ENCODE data around the gene WDR27.

Gene WDR27

DNA sequence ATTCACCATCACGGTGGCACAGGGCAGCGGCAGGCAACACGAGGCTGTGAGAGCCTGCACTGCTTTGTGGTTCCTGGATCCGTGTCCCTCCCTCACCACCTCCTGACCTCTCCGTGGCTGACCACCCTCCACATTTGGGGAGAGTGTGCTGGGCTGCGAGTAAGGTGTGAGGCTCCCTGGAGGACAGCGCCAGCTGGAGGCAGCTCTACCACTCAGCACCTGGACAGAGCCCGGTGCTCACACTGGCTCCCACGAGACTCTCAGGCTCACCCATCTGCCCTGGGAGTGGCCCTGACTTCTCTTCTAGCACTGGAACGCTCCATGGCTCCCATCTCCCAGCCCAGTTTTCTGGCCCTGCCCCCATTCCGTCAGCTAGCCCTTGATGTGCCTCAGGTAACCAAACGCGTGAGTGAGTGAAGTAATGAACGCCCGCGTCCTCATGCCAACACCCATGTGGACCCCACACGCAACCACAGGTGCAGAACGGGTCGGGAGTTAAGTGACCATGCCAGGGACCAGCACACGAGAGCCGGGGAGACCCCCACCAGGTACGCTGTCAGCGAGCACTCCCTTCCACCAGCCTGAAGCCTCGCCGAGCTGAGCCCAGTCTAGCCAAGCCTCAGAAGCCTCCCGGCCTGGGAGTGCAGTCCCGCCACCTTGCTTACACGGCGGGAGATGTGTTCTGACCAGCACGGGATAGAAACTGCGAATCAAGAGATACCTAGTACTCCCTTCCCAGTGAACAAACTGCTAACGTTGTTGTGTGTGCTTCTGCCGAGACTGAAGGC, 137.2 kb downstream of the WDR27 start:
- no peak for DNase-seq (ENCODE audit: low read depth)

DNA sequence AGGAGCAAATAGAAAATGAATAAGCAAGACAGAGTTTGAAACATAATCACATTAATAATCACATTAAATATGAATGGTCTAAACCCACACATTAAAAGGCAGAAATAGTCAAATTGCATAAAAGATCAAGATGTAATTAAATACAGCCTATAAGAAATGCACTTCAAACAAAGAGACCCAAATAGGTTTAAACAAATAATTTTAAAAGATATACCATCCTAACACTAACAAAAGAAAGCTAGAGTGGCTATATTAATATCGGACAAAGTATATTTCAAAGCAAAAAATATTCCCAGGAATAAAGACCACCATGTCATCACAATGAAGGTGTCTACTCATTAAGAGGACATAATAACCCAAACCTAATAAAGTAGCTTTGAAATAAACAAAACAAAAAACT, 140.2 kb downstream of the WDR27 start:
- no peak for DNase-seq (ENCODE audit: low read depth)

- no peak for DNase-seq (ENCODE audit: low read depth)
Observed at GRCh38 chr6:169559592-169559991, 142.2 kb downstream of the WDR27 start.

DNA sequence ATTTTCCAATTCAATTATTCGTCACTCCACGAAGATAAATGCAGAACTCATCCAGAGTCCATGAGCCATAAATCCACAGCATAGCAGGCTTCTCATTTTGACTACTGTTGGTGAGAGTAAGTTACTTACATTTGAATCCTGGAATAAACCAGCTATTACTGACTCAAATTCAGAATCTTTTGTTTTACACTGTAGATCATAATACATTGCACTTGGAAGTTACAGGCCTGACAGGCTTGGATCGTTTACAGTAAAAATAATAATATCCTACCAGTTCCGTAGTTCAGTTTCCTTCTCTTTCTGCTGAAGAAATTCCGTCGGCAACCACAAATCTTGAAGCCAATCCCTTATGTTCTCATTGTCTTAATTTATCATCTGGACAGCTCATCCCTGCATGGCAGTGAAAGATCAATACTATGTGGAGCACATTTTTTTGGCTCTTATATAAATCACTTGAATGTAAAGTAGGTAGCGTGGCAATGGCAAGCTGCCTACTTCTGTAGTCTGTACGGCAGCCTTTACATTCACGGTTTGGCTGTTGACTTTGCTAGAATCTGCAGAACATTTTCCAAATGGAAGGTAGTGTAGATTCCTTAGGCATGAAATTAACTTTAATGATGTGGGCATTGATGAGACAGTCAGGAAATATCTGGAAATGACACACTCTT, 142.9 kb downstream of the WDR27 start:
- DNase-seq (ENCODE audit: low read depth) = no peak

- no peak for DNase-seq (ENCODE audit: low read depth)
Observed at GRCh38 chr6:169558378-169558773, 143.5 kb downstream of the WDR27 start.

DNA sequence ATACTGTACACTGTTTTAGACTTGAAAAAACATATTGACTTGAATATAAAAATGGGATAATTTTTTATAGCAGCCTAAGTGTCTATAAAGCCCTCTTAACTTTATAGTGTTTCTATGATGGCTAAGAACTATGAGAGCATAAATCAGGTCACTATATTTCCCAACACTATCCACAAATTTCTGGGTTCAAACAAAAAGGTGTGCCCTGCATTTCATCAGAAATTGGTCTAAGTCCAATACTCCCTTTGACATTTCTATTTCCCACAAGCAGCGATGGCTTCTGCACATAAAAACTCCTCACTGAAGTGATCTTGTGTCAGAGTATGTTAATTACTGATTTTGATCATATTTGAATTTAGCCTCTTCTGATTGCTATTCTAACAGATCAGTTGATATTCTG, 143.9 kb downstream of the WDR27 start:
- DNase-seq (ENCODE audit: low read depth) = no peak

GRCh38 chr6:169556758-169557548, 144.9 kb downstream of the WDR27 start:
- DNase-seq (ENCODE audit: low read depth) = peak; percentile 7

- no peak for DNase-seq (ENCODE audit: low read depth)
Observed at GRCh38 chr6:169555971-169556617, 145.7 kb downstream of the WDR27 start.

- DNase-seq (ENCODE audit: low read depth) = no peak
Observed at GRCh38 chr6:169545982-169546381, 155.8 kb downstream of the WDR27 start.

DNA sequence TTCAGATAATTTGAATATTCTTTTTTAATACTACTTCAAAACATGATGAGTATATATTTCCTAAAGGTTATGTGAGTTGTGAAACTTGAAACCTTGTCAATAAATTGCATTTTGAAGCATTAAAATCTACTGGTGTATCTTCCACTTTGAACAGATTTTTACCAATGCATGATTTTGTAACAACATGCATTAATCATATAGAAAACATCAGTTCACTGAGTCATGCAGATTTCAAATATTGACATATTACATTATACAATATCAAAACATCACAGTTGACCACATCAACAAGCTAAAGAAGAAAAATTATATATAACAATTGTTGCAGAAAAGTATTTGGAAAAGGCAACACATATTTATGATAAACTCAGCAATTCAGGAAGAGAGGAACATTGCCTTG, 158.1 kb downstream of the WDR27 start:
- no peak for DNase-seq (ENCODE audit: low read depth)

GRCh38 chr6:169542491-169542890, 159.3 kb downstream of the WDR27 start:
- DNase-seq (ENCODE audit: low read depth) = no peak

- DNase-seq (ENCODE audit: low read depth) = no peak
Observed at GRCh38 chr6:169539176-169539897, 162.5 kb downstream of the WDR27 start.

DNA sequence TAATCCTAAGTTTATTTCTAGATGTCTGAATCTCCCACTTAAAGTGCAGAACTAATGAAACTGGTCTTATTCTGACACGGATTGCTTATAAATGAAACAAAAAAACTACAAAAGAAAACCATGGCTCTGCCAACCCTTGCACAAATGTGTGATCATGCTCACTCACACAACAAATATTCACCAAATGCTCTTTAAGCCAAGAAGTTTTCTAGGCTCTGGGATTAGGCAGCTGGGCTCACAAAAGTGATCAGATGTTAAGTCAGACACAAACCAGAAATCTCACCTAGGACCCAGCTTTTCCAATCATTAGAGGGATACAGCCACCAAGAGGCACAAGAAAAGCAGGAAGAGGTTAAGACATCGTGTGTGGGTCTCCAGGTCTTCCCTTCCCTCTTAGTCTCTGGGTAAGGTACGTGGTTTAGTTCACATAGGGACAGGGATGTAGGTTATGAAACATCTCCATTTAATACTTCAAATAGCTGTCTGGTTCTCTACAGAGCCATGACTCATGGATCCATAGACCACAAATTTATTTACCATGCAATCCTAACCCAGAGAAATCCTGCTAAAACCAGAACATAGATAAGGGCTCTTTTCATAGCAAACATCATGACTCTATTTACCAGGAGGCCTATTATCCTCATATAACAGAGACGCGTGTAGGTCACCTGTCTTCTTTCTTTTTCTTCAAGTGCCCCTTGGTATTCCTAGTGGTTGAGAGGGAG, 165.2 kb downstream of the WDR27 start:
- DNase-seq (ENCODE audit: low read depth) = no peak

DNA sequence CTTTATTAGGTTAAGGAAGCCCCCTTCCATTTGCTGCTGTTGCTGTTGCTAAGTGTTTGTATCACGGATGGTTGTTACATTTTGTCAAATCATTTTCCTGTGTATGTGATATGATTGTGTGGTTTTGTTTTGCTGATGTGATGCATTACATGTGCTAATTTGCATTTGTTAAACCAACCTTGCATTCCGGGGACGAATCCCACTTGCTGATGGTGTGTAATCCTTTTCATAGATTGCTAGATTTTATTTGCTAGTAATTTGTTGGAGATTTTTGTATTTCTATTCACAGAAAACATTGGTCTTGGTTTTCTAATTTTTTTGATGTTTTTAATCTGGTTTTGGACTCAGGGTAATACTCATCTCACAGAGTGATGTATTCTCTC, 167.8 kb downstream of the WDR27 start:
- no peak for DNase-seq (ENCODE audit: low read depth)

- no peak for DNase-seq (ENCODE audit: low read depth)
Observed at GRCh38 chr6:169533301-169534038, 168.4 kb downstream of the WDR27 start.

DNA sequence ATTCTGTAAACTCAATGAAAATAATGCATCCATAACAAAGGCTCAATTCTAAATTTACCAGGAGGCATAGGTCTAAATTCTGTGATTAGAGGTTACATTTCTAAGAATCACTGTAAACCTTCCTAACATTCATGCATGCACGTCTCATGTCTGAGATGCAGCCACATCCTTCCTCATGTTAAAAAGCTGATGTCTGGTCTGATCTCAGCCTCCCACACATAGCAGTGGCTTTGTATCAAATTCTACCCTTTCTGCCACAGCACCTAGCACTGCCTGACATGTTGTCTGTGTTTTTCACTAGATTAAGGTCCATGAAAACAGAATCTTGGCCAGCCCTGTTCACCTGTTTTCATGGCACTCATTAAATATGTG, 171.1 kb downstream of the WDR27 start:
- no peak for DNase-seq (ENCODE audit: low read depth)

GRCh38 chr6:169529931-169530751, 171.7 kb downstream of the WDR27 start:
- peak; percentile 4 for DNase-seq (ENCODE audit: low read depth)

DNA sequence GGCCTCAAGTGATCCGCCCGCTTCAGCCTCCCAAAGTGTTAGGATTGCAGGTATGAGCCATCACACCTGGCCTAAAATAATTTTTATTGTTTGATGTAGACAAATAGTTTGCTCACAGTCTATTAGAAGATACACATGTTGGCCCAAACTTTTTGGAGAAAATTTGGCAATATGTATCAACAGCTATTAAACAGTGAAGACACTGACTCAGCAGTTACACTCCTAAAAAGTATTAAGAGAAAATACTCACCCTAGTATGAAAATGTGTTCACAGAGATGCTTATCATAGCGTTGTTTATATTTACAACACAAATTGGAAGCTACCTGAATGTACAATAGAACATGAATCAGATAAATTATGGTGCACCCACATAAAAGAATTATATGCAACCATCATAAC, 173.1 kb downstream of the WDR27 start:
- DNase-seq (ENCODE audit: low read depth) = no peak

GRCh38 chr6:169527306-169527705, 174.5 kb downstream of the WDR27 start:
- DNase-seq (ENCODE audit: low read depth) = no peak

- DNase-seq (ENCODE audit: low read depth) = no peak
Observed at GRCh38 chr6:169521825-169522224, 180.0 kb downstream of the WDR27 start.

Measured in stimulated activated CD8-positive, alpha-beta memory T cell treated with anti-CD3 and anti-CD28 coated beads, Interleukin-4, amount 100 ng/mL, for 24 hours (primary cell).